Cardiac septum (tissue), 1 donor: ENCODE measurements around the gene EPN1. TPM values are rescaled to one million over a fixed set of nuclear protein-coding genes. Genes with fewer than 3 reads are reported as not detected.
A peak's percentile ranks its signal among the peaks of the same experiment; 100 is the strongest.

Experiments
- DNase-seq: peaks from one replicate; pipeline ENCODE4 v3.0.0-alpha.2; 2020; ENCODE audit warnings: low spot score
- intact Hi-C: fragments of 100-400 bp; cut with DNase I; formaldehyde crosslinking; loops from one replicate; pipeline ENCODE4 v1.14.0; 2022
- total RNA-seq: library from RNA; stranded (reverse); fragmentation: NEBNext Ultra II Directional; extraction: Animal tissue kit (Norgen Biotek cat#: 25700); gene quantifications from one replicate; pipeline ENCODE4 v1.2.1, GENCODE V29; 2021
- donor health status: DM: no; HTN: no; CAD: no.

EPN1 gene
- total RNA-seq, 1 donor from 2014 or later: 193 TPM

DNA sequence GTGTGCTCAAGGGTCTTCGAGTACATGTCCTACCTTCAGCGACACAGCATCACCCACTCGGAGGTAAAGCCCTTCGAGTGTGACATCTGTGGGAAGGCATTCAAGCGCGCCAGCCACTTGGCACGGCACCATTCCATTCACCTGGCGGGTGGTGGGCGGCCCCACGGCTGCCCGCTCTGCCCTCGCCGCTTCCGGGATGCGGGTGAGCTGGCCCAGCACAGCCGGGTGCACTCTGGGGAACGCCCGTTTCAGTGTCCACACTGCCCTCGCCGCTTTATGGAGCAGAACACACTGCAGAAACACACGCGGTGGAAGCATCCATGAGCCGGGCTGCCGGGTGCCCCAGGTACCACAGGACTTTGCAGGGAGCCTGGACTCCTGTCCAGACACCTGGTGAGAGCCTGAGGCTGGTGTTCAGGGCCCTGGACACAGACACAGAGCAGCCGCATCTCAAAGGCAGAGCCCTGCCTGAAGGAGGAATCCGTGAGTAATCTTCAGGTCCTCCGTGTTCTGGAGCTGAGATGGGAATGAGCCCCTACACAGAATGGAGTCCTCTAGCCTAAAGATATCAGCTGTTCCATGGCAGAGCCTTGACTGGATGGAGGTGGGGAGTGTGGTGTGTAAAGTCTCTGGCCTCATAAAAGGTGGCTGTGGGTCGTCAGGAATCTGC lies 30.0 kb upstream of the EPN1 start:
- intact Hi-C loops: no loop called here
- DNase-seq: no peak

DNA sequence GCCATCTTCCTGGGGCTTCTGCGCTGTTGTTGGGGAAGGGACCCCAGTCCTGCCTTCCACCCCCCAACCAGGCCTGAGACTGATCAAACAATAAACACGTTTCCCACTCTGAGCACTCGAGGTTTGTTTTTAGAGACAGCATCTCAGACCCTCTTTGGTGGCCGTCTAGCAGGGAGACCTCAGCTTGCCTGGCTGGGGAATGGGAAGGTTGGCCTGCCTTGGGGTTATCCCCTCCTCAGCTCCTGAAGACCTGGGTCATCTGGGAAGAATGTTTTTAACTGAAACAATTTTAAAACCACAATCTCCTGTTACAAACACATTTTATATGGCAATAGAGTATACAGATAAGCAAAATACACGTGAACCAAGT lies 29.5 kb upstream of the EPN1 start:
- intact Hi-C loops: no loop called here
- DNase-seq: no peak

DNA sequence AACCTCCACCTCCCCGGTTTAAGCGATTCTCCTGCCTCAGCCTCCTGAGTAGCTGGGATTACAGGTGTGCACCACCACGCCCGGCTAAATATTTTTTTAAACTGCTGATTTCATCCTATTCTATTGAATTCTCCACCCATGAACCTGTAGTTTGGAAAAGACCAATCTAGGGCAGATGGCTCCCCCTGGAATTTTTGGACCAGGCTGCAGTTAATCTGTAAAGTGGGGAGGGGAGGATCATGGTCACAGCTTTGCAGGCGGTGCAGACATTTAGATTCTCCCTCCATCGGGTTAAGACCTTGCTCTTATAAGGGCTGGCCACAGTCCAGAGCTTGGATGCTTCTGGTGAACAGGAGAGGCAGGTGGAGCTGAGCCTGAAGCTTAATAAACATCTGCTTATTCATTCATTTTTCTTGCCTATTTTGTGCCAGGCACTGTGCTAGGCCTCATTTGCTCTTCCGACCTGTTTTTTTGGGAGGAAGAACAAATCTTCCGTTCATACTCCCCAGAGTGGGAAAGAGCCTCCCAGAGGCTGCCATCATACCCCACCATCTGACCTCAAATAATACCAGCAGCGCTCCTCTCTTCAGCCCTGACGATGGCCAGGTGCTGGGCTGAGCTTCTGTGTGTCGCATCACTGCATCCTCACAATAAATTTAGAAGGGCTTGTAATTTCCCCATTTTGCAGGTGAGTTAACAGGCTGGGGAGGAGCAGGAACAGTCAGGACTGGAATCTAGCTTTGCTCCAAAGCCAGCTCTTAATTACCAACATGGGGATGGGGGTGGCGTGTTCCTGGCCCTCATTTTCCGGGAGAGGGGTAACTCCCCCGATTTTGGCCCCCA lies 27.9 kb upstream of the EPN1 start:
- intact Hi-C loops: no loop called here
- DNase-seq: no peak

DNA sequence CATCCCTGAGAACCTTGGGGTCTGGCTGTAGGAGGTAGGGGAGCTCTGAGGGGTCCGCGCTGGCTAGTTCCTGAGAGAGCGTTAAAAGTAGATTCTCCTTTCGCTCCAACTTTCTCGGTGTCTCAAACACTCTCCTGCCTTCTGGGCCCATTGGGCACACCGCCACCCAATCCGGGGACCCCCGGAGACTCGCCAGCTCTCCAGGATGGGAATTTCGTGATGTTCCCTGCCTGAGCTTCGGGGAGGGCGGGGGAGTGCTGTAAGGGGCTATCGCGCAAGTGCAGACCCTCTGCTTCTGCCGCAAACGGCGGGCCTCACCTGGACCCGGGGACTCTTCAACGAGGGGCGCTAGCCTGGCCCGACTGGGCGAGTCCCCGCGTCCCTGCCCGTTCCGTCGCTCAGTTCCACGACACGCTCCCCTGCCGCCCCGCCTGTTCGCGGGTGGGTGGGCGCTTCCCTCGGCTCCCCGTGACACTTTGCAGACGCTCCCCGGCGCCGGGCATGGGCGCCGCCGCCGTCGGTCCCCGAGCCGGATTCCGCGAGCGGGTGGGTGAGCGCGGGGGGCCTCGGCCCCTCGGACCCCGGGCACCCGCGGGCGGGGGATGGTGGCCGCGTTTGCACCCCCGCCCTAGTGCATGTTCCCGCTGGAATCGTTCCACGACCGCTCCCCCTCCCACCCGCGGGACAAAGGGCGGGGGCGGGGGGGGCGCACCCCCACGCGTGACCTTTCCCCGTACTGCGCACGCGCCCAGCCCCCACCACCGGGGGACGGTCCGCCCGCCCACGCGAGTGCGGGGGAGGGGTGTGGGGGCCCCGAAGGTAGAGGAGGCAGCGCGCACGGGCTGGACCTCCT lies 27.1 kb upstream of the EPN1 start, which contains the start of gene CCDC106:
Gene CCDC106, plus strand, starts transcription at position 481 of the 853 bp plus-strand sequence. CDS start 835 bp downstream, outside the sequence.
- intact Hi-C loops: no loop called here
- DNase-seq: no peak

DNA sequence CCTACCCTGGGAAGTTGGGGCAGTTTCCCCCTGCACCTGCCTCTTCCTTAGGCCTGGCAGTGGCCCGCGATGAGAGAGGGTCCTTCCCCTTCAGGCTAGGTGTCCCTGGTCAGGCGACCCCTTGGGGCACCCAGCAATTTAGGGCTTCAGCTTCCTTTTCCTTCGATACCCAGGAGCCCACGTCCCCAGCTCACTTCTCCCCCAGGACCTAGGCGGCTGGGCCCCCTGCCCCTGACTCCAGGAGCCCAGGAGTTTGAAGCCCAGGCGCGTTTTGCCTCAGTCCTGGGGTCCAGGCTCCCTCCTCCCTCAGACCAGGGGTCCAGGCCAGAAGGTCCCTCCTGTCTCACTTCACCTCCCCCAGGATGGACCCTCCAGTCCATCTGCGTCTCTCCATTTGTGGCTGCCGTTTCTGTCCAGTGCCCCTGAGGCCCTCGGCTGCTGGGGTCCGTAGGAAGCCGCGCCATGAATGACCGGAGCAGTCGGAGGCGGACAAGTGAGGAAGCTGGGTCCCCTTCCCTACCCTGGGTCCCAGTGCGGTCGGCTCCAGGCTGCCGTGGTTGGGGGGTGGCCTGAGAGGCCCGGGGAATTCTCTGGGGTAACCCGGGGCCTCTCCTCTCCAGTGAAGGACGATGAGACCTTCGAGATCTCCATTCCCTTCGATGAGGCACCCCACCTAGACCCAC lies 26.3 kb upstream of the EPN1 start:
- no peak for DNase-seq
- intact Hi-C loops: no loop called here

DNA sequence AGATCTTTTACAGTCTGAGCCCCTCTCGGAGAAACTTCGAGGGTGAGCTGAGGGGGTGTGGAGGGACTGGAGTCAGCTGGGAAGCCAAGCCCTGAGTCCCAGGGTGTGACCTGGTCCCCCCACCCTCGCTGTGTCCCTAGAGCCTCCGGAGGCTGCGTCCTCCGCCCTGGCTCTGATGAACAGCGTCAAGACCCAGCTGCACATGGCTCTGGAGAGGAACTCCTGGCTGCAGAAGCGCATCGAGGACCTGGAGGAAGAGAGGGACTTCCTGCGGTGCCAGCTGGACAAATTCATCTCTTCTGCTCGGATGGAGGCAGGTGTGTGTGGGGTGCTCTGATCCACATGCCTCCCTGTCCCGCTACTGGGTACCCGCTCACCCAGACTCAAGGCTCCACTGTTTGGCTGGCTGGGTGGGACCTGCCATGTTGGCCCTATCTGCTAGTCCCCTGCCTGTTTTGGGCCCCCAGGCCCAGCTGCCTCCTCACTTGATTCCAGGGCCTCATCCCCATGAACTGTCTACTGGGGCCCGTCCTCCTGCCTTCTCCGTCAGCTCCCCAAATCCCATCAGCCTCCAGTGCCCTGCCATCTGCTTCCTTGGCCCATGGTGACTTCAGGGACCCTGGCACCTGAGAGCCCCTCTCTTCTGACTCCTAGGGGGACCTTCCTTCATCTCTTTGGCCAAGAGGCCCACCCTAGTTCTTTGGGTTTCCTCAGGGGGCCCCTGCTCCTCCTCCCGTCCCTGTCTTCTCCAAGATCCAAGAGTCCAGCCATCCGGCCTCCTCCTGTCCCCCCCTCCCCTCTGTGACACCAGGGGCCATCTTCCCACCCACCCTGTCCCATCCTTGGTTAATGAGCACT lies 25.5 kb upstream of the EPN1 start:
- intact Hi-C loops: no loop called here
- no peak for DNase-seq

DNA sequence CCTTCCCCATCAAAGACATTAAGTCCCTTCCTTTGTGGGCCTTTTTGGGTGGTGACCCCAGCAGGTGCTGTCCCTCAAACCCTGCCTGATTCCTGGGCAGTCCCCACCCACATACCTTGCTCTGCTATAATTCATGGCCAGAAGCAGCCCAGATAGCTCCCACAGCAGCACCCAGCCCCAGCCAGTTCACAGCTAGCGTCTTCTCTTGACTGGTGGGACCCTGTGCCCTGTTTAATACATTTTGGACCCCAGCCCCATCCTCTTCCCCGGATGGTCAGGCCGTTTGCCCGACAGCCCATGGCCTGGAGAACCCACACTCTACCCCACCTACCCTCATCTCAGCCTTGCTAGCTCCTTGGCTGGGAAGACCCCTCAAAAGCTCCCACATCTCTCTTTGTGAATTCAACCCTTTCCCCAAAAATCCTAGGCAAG lies 24.9 kb upstream of the EPN1 start:
- no peak for DNase-seq
- intact Hi-C loops: no loop called here

DNA sequence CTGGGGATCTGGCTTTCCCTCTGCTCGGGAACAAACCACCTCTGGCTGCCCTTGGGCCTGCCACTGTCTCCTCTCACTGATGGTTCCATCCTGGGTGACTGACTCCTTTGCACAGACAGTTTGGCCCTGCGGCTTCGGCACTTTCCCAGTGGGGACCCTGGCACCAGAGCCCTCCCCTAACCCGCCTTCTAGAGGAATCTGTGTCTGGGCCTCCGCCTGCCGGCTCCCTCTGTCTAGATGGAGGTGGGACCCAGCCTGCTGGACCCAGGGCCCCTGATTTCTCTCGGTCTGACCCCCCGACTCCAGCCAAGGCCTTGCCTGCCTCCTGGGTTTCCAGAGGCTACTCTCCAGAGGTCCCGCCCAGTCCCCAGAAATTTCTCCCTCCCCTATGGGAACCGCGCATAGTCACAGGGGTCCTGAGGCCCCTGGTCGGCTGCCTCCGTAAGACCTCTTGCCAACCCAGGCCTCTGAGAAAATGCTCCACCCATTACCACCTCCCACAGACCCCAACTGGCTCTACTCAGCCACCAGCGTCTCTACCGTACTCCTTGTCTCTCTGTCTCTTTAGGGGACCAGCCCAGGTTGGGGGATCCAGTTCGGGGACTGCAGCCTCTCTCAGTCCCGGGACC lies 24.3 kb upstream of the EPN1 start:
- no peak for DNase-seq
- intact Hi-C loops: no loop called here

DNA sequence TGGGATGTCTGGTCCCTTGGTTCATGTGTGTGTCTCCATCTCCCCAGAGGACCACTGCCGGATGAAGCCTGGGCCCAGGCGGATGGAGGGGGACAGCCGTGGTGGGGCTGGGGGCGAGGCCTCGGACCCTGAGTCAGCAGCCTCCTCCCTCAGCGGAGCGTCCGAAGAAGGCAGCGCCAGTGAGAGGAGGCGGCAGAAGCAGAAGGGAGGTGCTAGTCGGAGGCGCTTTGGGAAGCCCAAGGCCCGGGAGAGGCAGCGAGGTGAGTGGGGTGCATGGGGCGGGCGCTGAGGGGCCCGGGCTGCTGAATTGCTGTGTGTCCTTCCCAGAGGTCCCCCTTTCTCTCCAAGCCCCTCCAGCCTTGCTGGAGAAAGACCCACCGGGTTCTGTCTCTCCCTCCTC lies 23.8 kb upstream of the EPN1 start:
- no peak for DNase-seq
- intact Hi-C loops: no loop called here

DNA sequence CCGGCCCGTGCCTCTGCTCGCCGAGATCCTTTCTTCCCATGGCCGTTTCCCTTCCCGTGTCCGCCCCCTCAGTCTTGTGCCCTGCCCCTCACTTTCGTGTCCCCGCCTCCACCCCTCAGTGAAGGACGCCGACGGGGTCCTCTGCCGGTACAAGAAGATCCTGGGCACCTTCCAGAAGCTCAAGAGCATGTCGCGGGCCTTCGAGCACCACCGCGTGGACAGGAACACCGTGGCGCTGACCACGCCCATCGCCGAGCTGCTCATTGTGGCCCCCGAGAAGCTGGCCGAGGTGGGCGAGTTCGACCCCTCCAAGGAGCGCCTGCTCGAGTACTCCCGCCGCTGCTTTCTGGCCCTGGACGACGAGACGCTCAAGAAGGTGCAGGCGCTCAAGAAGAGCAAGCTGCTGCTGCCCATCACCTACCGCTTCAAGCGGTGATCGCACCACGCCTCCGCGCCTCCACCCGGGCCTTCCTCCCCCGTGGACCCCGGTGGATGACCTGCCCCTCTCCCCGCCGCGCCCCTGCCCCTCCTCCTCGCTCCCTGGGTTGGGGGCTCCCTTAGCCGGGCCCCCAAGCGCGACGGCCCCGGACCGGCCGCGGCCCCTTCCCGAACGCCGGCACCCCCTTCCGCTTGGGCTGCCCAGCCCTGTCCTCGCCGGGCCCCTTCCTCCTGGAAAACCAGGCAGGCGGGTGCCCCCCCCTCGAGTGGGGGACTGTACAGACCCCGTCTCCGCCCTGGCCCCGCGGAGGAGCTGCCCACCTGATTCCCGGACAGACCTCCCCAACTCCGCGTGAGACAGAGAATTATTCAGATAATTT lies 22.5 kb upstream of the EPN1 start:
- intact Hi-C loops: no loop called here
- no peak for DNase-seq

DNA sequence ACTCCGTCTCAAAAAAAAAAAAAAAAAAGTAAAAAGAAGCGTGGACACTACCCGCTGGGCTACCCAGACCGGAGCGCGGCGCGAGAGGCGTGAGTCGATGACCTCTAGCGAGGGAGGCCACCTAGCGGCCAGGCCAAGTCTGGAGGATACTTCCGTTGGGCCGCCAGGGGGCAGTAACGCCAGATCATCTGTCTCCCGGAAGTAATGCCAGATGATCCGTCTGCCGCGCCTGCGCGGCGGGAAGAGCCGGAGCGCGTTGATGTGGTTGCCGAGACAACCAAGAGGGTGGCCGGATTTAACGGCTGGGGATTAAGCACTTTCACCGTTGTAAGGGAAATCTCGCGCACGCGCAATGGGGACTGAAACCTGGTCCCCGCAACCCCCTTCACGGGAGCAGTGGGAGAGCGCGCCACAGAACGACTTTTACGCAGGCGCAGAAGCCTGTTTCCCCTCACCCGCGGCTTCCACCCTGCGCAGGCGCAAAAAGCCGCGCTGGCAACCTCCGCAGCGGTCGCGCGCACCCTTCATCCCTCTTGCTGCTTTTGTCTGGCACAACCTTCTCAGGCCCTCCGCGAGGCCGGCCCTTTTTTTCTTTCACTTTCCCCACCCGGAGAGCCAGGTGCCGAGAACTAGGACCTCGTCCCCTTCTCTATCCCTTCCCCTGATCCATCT lies 21.2 kb upstream of the EPN1 start:
- intact Hi-C loops: no loop called here

DNA sequence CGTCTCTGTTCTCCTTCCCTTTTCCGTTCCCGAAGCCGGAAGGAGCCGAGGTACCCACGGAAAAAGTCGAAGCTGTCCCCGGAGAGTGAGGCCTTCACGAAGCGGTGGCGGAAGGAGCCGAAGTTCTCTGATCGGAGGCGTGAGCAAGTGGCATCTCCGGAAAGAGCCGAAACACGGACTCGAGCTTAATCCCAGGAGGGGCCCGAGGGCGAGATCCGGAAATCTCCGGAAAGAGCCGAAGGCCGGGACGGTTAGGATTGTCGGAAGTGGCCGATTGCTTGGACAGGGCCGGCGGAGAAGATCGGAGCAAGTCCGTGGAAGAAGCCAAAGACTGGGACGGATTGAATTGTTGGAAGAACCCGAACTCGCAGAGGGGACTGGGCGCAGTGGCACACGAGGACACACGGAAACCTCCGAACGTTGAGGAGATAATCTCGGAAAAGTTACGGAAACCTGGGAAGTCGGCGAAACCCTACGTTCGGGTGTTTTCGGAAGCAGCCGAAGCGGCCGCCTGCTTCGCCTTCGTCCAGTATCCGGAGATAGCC lies 20.6 kb upstream of the EPN1 start:
- intact Hi-C loops: no loop called here

More for the DNA sequence above, 21.2 kb upstream of the EPN1 start:
- peak; percentile 98 for DNase-seq

DNA sequence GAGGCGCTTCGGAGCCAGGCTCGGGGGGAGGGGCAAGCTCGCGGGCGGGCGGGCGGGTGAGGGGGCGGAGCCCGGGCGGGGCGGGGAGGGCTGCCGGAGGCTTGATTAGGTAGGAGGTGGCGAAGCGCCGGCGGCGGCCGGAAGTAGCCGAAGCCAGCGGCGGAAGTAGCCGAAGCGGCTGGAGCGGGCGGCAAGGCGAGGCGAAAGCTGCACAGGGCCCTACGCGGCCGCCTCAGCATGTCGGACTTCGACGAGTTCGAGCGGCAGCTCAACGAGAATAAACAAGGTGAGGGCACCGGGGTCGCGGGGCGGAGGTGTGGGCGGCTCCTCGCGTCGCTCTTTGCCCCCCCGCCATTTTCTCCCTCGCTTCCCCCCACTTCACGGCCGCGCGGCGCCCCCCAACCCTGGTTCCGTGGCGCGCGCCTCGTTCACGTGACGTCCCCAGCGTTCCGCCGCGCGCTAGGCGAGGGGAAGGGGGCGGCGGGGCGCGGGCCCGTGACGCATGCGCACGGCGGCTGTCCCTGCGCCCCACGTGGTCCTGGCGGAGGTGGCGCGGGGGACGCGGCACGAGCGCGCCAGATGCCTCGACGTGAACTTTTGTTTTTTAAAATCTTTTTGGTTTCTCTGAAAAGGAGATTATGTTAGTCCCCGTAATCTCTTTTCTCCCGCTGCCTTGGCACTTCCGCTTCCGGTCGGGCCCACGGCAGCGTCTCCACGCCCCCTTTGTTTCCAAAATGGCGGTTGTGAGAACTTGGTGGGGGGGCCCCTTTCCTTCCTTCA lies 20.0 kb upstream of the EPN1 start, which contains the start of gene U2AF2:
Gene U2AF2, plus strand, starts transcription at position 168 of the 780 bp plus-strand sequence. Its CDS starts 70 bp downstream, at position 238.
- DNase-seq: peak; percentile 99
- intact Hi-C loops: no loop called here

More for the DNA sequence above, 20.6 kb upstream of the EPN1 start:
- DNase-seq: peak; percentile 99

DNA sequence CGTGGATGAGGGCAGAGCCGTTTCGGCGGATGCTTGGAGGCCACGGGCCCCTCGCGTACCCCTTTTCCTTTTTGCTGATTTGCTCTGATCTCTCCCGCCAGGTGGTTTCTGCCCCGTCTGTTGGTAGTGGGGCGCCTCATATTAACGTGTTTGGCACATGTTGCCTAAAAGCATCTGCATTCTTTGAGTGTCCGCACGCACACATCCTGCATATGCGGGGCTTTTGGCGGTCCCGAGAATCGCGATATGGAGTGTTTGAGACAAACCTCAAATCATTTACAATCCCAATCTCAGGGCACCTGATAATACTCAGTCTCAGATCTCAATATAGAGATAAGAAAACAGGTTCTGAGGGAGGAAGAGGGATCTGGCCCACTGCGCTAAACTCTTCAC lies 19.4 kb upstream of the EPN1 start:
- DNase-seq: no peak
- intact Hi-C loops: no loop called here

DNA sequence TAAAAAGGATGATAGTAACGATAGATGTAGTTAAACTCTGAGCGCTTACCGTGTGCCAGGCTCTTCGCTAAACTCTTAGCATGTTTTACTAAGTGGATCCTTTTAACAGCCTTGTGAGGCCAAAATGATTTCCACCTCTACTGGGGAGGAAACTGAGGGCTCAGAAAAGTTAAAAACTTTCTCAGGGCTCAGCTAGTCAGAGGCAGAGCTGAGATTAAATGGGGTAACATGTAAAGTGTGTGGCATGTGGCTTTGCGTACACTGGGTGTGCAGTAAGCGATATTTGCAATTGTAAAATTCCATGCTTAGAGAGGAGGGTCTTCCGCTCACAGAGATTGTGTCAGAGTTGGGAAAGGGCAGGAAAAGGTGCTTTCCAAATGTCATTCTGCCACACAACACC lies 18.5 kb upstream of the EPN1 start:
- intact Hi-C loops: no loop called here
- DNase-seq: no peak
